HL-60 (cell line): ENCODE results near the gene EPC1.

Source experiments
- DNase-seq, 2 experiments: peaks; one replicate each; pipeline ENCODE4 v3.0.0-alpha.2; 2010 to 2020; ENCODE audit warnings: low read depth in 1 of 2, low spot score in 1 of 2
- H3K27ac ChIP-seq: fragments of 250-450 bp; sonication (Bioruptor Pico); replicated peaks from 2 replicates; pipeline ENCODE4 v1.5.1; 2020; ENCODE audit warnings: mild to moderate bottlenecking, moderate library complexity
- H3K27me3 ChIP-seq: fragments of 250-450 bp; sonication (Bioruptor Pico); 2 replicates; pipeline ENCODE4 v1.5.1; 2021; ENCODE audit warnings: mild to moderate bottlenecking, moderate library complexity; ENCODE audit not compliant: insufficient read depth, poor library complexity, severe bottlenecking
- H3K4me3 ChIP-seq: replicated peaks from 2 replicates; pipeline ENCODE4 v1.5.1; 2011; ENCODE audit warnings: mild to moderate bottlenecking, control low read depth, low read length; ENCODE audit not compliant: insufficient read depth
- GABPA ChIP-seq: IDR thresholded peaks from 2 replicates; pipeline ENCODE4 v1.6.1; 2012; ENCODE audit warnings: low read depth
- POLR2AphosphoS5 ChIP-seq: IDR thresholded peaks from 2 replicates; pipeline ENCODE4 v1.6.1; 2012; ENCODE audit warnings: low read depth
- SPI1 ChIP-seq: IDR thresholded peaks from 2 replicates; pipeline ENCODE4 v1.6.1; 2012; ENCODE audit warnings: low read depth, mild to moderate bottlenecking, borderline replicate concordance
- TF ChIP-seq, protein P1 (sequence below): IDR thresholded peaks from one replicate; pipeline ENCODE4 v1.5.1; 2011; ENCODE audit warnings: low read length, control low read depth, inconsistent platforms; ENCODE audit not compliant: insufficient read depth
- TF ChIP-seq, protein P2 (sequence below): IDR thresholded peaks from 2 replicates; pipeline ENCODE4 v1.6.1; 2012; ENCODE audit warnings: low read depth; ENCODE audit not compliant: insufficient replicate concordance

EPC1 gene

DNA sequence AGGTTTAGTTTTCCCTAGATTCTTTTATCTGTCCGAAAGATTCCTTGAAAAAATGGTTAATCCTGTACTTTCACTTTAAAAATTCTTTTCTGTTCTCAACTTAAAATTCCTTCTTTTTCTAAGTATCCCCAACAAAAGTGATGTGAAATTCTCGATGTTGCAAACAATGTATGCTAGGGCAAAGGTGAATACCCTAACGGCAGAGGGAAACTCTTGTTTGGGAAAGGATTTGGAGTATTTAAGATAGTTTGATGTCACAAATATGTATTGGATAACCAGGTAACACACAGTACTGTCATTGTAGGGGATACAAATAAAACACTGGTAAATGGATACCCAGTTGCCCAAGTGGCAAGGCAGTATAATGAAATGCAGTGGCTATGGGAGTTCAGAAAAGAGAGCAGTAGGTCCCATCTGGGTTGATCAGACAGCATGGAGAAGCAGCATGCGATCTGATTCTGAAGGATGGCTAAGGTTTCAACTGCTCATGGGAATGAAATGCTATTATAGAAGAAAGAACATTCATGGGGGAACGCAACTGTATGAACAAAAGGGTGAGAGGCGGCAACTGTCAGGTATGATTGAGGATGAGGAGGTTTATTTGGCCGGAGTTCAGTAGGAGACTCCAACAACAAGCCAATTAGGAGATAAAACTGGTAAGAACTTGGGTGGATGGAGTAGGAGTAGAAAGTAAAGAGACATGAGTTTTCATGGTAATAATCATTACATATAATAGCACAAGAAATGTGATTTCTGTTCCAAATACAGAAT lies 3.2 kb upstream of the EPC1 start:
- Histone ChIP-seq H3K27me3 (no peaks in the 10 kb centered on the region), H3K4me3 (no peak overlapping the region), H3K27ac (no peak overlapping the region)
- DNase-seq, result no peak
- TF ChIP-seq, protein P1, sequence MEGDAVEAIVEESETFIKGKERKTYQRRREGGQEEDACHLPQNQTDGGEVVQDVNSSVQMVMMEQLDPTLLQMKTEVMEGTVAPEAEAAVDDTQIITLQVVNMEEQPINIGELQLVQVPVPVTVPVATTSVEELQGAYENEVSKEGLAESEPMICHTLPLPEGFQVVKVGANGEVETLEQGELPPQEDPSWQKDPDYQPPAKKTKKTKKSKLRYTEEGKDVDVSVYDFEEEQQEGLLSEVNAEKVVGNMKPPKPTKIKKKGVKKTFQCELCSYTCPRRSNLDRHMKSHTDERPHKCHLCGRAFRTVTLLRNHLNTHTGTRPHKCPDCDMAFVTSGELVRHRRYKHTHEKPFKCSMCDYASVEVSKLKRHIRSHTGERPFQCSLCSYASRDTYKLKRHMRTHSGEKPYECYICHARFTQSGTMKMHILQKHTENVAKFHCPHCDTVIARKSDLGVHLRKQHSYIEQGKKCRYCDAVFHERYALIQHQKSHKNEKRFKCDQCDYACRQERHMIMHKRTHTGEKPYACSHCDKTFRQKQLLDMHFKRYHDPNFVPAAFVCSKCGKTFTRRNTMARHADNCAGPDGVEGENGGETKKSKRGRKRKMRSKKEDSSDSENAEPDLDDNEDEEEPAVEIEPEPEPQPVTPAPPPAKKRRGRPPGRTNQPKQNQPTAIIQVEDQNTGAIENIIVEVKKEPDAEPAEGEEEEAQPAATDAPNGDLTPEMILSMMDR, result no peak
- TF ChIP-seq POLR2AphosphoS5, result no peak
- TF ChIP-seq GABPA, result no peak
- TF ChIP-seq, protein P2, sequence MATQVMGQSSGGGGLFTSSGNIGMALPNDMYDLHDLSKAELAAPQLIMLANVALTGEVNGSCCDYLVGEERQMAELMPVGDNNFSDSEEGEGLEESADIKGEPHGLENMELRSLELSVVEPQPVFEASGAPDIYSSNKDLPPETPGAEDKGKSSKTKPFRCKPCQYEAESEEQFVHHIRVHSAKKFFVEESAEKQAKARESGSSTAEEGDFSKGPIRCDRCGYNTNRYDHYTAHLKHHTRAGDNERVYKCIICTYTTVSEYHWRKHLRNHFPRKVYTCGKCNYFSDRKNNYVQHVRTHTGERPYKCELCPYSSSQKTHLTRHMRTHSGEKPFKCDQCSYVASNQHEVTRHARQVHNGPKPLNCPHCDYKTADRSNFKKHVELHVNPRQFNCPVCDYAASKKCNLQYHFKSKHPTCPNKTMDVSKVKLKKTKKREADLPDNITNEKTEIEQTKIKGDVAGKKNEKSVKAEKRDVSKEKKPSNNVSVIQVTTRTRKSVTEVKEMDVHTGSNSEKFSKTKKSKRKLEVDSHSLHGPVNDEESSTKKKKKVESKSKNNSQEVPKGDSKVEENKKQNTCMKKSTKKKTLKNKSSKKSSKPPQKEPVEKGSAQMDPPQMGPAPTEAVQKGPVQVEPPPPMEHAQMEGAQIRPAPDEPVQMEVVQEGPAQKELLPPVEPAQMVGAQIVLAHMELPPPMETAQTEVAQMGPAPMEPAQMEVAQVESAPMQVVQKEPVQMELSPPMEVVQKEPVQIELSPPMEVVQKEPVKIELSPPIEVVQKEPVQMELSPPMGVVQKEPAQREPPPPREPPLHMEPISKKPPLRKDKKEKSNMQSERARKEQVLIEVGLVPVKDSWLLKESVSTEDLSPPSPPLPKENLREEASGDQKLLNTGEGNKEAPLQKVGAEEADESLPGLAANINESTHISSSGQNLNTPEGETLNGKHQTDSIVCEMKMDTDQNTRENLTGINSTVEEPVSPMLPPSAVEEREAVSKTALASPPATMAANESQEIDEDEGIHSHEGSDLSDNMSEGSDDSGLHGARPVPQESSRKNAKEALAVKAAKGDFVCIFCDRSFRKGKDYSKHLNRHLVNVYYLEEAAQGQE, result no peak
- no peak for TF ChIP-seq SPI1

GRCh38 chr10:32349199-32349585 lies 2.2 kb upstream of the EPC1 start:
- H3K4me3 ChIP-seq, result no peak overlapping the region
- H3K27ac ChIP-seq, result no peak overlapping the region
- H3K27me3 ChIP-seq, result no peaks in the 10 kb centered on the region
- TF ChIP-seq POLR2AphosphoS5, result no peak
- TF ChIP-seq, protein P1, result no peak
- TF ChIP-seq SPI1, result no peak
- TF ChIP-seq, protein P2, result no peak
- no peak for TF ChIP-seq GABPA
- no peak for DNase-seq

GRCh38 chr10:32348297-32349198 lies 1.6 kb upstream of the EPC1 start:
- Histone ChIP-seq H3K27ac (no peak overlapping the region), H3K27me3 (no peaks in the 10 kb centered on the region), H3K4me3 (no peak overlapping the region)
- TF ChIP-seq POLR2AphosphoS5, result no peak
- TF ChIP-seq, protein P1, result no peak
- no peak for TF ChIP-seq GABPA
- TF ChIP-seq, protein P2, result no peak
- TF ChIP-seq SPI1, result no peak
- DNase-seq, result no peak
